CMK (cell line): ENCODE data around the gene LRRC8E.
A peak's percentile ranks its signal among the peaks of the same experiment; 100 is the strongest.

Experiments
- DNase-seq: peaks from one replicate; pipeline ENCODE4 v3.0.0-alpha.2; 2010; ENCODE audit warnings: low read depth

LRRC8E gene

DNA sequence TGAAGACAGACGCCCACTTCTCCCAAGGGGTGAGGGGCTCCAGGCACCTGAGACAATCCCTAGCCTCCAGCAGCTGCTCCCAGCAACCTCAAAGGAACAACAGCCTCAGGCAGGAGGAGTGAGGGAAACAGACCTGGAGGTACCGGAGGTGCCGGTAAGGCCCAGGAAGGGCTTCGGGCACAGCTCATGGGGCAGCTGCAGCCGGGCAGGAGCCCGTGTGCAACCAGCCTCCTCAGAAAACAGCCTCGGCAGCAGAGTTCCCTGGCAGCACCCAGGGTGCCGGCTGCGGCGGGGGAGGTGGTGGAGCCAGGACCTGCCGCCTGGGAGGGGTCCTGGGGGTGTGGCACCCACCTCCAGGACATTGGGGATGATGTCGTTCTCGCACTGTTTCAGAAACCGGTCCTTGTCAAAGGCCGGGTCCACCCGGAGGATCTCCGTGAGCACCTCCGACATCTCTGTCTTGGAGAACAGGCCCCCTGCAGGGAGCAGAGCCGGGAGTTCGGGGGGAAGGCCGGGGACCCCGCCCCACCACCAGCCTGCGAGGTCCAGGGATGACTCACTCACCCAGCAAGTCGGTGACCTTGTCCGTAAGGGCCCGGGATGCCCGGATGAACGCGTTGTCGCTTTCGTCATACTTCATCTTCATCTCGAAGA is 44.1 kb downstream of the LRRC8E start:
- no peak for DNase-seq

DNA sequence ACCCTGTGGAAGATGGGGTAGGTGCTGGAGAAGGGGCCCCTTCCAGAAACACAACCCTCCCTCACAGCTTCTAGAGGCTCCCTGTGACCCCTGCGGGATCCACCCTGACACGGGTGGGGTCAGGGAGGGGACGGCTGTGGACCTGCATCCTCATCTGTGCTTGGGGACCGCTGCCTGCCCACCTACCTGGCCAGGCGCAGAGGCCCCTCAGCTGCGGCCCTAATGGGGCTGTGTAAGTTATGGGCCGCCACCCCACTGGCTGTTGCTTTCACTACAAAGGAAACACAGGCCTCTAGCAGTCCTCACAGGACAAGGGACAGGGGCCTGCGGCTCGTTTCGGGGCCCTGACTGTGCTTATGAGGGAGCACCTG is 44.6 kb downstream of the LRRC8E start:
- DNase-seq: no peak

DNA sequence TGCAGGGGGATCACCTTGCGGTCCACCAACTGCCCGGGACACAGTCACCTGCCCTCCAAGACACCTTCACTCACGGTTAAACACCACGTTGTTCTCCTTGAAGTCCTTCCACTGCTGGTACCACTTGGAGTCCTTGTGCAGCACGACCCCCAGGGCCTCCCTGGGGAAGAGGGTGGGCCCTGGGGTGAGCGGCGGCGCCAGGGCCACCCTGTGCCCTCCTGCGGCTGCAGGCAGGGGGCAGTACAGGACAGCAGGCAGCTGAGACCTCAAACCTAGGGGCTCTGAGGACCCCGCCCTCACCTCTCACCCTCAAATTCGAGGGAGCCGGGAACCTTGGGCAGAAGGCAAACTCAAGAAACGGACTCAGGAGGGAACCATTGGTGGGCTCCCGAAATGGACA is 45.1 kb downstream of the LRRC8E start:
- no peak for DNase-seq

DNA sequence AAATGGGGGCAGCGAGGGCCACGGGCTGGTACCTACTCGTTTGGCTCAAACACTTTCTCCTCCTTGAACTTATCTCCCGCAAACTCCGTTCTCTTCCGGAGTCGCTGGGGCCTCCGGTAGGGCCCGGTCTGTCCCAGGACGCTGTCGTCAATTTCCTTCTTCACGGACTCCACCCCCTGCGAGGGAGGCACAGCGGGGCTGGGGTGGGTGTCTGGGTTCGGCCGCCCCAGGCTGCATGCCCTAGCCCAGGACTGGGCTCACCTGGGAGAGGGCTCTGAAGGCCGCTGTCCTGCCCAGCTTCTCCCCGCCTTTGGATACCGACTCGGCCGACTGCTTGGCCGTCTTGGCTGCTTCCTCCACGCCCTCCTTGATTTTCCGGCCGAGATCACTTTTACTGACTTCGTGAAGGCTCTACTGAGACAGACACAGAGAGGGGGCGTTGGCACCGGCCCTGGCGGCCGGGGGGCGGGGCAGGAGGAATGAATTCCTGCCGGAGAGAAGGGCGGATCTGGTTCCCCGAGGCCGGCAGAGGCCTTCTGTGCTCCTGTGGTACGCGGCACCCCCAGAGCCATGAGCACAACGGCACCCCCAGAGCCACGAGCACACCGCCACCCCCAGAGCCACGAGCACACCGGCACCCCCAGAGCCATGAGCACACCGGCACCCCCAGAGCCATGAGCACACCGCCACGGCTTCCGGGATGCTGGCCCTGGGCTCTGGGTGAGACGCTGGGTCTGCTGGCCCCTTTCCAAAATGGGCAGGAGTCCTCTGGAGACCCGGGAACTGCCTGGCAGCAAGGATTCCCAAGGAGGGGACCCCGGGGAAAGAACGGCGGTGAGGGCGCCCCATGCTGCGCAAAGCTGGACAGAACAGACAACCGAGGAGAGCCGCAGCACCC is 45.8 kb downstream of the LRRC8E start:
- no peak for DNase-seq

DNA sequence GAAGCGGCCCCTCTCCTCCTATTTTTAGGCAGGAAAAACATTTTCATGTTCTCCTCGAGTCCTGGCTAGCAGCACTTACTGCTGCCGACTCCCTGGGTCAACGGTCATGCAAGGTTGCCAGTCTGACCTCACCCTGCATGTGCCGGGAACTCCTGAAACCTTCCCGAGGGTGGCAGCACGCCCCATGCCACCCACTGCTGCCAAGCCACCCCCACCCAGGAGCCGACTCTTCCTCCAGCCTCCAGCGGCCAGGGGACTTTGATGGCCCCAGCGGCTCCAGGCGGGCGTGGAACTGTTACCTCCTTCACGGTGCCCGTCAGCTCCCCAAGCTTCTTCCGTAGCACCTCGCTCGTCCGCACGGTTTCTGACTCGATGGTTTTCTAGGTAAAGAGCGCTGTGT is 46.5 kb downstream of the LRRC8E start:
- no peak for DNase-seq

DNA sequence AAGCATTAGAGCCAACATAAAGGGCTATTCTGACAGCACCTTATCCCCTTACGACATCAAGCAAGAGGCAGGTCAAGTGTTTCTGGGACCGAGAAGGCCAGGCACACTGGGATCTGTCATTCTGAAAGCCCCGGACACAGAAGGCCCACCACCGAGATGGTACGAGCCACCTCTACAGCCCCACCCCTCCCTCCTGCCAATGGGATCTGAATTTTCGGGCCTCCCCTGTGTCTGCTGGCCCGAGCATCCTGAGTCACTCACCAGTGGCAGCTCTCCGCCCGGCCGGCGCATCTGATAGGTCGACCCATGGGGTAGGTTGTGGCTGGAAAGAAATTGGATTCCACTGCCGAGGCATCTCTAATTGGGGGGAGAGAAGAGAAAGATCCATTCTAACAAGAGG is 52.5 kb downstream of the LRRC8E start:
- no peak for DNase-seq

DNA sequence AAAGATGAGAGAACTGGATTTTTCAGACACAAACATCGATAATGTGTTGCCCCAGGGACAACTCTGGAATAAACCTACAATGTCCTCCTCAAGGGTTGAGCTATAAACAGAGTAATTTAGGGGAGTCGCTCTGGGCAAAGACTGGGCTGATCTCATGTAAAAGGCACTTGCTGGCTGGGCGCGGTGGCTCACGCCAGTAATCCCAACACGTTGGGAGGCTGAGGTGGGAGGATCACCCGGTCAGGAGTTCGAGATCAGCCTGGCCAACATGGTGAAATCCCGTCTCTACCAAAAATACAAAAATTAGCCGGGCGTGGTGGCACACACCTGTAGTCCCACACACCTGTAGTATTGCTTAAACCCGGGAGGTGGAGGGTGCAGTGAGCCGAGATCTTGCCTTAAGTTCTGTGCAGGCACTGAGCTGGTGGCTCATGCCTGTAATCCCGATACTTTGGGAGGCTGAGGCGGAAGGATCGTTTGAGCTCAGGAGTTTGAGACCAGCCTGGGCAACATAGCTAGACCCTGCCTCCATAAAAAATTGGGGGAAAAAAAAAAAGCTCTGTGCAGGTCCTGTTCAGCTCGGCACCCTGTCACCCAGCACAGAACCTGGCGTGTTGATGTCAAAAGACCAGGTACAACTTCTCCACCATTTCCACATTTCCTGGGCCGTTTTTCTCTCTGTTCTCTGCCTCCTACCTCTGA is 53.7 kb downstream of the LRRC8E start:
- DNase-seq: no peak

DNA sequence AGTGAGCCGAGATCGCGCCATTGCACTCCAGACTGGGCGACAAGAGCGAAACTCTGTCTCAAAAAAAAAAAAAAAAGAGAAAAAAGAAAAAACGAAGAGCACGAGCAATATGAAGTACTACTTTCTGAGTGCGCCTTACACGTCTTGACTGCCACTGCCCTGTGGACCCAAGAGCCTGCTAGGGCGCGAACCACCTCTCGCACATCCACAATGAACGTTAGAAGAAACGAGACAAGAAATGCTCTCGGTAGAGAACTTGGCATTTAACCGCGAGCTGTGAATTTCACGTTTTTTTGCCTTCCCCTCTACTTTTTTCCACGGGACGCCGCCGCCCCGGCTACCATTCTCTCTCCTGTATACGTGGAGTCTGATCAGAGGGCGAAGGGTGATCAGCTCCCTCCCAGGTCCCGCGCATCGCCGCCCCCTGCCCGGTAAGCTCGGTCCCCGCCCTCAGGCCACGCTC is 54.7 kb downstream of the LRRC8E start:
- DNase-seq: no peak

DNA sequence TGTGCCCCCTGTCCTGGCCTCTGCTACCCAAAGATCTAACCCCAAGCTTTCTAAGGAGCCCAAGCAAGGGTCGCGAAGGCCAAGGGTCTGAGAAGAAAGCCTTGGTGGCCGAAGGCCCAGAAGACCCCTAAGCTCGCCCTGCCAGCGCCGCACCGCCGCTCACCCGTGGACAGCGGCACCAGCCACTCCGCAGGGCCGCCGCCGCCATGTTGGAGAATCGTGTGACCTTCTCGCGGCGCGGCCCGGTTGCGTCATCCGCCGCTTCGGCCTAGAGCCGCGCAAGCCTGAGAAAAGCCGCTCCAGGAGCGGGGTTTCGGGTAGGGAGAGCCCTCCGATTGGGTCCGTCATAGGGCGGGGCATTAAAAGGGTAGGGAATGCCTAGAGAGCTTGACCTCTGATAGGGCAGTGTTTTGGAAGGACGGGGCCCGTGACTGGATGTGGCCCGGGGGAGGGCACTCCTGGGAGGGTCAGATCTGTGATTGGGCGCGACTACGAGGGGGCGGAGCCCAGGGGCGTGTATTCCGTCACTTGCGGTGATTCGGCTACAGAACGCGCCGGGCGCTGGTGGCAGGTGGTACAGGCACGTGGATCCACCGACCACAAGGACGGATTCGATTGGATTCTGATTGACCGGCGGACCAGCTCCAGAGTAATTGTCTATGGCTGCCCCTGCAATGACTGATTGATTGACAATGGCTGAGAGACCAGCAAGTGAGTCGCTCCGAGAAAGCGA is 55.3 kb downstream of the LRRC8E start, which contains the start of gene TIMM44:
TSS of gene TIMM44 (minus strand) at position 223 of the 733 bp plus-strand sequence. CDS start at position 208, 15 bp downstream.
- DNase-seq: peak; percentile 98

DNA sequence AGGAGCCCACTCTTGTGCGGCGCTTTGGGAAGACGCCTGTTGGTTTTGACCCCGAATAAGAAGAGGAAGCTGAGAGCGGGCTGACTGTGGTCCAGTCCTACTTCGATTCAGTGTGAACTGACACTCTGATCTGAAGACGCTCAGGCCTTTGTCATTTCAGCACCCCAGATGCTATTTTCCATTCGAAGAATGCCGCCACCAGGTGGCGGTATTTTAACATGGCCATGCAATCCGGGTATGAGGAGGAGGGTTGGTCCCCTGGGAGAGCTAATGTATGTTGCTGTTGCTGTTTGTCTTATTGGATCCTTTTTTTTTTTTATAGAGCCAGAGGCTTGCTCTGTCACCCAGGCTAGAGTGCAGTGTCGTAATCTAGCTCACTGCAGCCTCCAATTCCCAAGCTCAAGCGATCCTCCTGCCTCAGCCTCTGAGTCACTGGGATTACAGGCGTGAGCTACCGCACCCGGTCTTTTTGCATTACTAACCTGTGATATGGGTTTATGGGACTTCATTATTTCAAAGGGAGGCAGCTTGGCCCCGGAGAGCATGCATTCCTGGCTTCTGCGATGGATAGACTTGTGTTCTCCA is 56.0 kb downstream of the LRRC8E start:
- DNase-seq: peak; percentile 73

DNA sequence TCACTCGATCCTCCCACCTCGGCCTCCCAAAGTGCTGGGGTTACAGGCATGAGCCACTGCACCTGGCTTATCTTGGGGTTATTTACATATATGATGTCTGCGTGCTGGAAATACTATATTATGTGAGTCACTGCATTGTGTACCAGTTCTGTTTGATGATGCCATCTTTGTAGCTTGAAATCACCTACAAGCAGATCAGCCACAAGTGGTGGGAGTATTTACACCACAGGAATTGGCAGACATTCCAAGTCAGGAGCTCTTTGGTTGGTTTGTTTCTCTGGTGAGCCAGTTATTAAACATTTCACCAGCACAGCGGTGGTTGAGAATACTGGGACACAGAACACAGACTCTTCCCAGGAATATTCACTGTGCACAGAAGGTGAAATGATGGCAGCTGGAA is 59.6 kb downstream of the LRRC8E start:
- no peak for DNase-seq
